Measurements from ENCODE around the gene SPATA6. TPM values are rescaled to one million over a fixed set of nuclear protein-coding genes. Genes with fewer than 3 reads are reported as not detected.

SPATA6 gene
- total RNA-seq, 1 donor from 2014 or later: 4.6 TPM

- no peak for DNase-seq (ENCODE audit: low read depth)
- TF ChIP-seq, protein P1, sequence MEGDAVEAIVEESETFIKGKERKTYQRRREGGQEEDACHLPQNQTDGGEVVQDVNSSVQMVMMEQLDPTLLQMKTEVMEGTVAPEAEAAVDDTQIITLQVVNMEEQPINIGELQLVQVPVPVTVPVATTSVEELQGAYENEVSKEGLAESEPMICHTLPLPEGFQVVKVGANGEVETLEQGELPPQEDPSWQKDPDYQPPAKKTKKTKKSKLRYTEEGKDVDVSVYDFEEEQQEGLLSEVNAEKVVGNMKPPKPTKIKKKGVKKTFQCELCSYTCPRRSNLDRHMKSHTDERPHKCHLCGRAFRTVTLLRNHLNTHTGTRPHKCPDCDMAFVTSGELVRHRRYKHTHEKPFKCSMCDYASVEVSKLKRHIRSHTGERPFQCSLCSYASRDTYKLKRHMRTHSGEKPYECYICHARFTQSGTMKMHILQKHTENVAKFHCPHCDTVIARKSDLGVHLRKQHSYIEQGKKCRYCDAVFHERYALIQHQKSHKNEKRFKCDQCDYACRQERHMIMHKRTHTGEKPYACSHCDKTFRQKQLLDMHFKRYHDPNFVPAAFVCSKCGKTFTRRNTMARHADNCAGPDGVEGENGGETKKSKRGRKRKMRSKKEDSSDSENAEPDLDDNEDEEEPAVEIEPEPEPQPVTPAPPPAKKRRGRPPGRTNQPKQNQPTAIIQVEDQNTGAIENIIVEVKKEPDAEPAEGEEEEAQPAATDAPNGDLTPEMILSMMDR (IDR thresholded peaks at IDR 0.05; ENCODE audit: insufficient read depth, low read length, poor library complexity, severe bottlenecking): no peak
- H3K27me3 ChIP-seq (ENCODE audit: control insufficient read depth, insufficient read depth, low read length): no peaks in the 10 kb centered on the region
- no peak overlapping the region for H3K4me3 ChIP-seq (ENCODE audit: low read depth, low read length)
- H3K36me3 ChIP-seq (ENCODE audit: control insufficient read depth, insufficient read depth, low read length): no peaks in the 10 kb centered on the region
Observed at GRCh38 chr1:48266576-48266975, 205.4 kb downstream of the SPATA6 start.

DNA sequence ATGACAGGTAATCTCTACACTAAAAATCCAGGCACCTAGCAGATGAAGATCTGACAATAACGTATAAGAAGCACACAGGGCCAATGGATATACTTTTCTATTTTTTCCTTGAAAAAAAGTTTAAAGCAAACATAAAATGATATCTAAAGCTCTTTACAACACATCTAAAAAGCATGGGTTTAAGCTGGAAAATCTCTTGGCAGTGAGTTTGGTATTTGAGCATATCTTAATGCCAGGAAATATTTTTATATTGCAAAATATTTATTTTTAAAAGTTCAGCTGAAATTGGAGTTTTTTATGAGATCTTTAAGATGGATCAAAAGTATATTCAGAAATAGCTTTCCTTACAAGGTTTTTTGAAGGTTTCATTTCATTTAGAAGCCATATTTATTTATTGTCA is 209.0 kb downstream of the SPATA6 start:
- no peak for DNase-seq (ENCODE audit: low read depth)
- Histone ChIP-seq H3K4me3 (ENCODE audit: low read depth, low read length) (no peak overlapping the region), H3K36me3 (ENCODE audit: control insufficient read depth, insufficient read depth, low read length) (no peaks in the 10 kb centered on the region), H3K27me3 (ENCODE audit: control insufficient read depth, insufficient read depth, low read length) (no peaks in the 10 kb centered on the region)
- TF ChIP-seq, protein P1 (IDR thresholded peaks at IDR 0.05; ENCODE audit: insufficient read depth, low read length, poor library complexity, severe bottlenecking): no peak

- Histone ChIP-seq H3K4me3 (ENCODE audit: low read depth, low read length) (no peak overlapping the region), H3K36me3 (ENCODE audit: control insufficient read depth, insufficient read depth, low read length) (no peaks in the 10 kb centered on the region), H3K27me3 (ENCODE audit: control insufficient read depth, insufficient read depth, low read length) (no peaks in the 10 kb centered on the region)
- TF ChIP-seq, protein P1 (IDR thresholded peaks at IDR 0.05; ENCODE audit: insufficient read depth, low read length, poor library complexity, severe bottlenecking): no peak
- no peak for DNase-seq (ENCODE audit: low read depth)
Observed at GRCh38 chr1:48261881-48262400, 210.1 kb downstream of the SPATA6 start.

DNA sequence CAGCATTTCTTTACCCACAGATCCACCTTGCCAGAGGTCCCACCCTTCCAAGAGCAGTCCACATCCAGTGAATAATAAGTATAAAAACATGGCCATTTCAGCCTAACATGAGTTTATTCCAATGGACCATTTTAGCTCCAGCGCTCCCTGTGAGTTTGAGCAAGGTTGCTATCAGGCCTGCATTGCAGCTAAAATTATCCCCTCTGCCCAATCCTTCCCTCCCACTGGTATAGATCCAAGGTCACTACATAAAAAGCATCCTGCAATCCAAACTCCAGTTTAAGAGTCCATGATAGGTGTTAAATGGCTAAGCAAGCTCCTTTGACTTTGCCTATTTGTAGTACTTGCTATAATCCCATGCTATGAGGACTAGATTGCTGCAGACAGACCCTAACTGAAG is 213.9 kb downstream of the SPATA6 start:
- Histone ChIP-seq H3K4me3 (ENCODE audit: low read depth, low read length) (no peak overlapping the region), H3K27me3 (ENCODE audit: control insufficient read depth, insufficient read depth, low read length) (no peaks in the 10 kb centered on the region), H3K36me3 (ENCODE audit: control insufficient read depth, insufficient read depth, low read length) (no peaks in the 10 kb centered on the region)
- DNase-seq (ENCODE audit: low read depth): no peak
- TF ChIP-seq, protein P1 (IDR thresholded peaks at IDR 0.05; ENCODE audit: insufficient read depth, low read length, poor library complexity, severe bottlenecking): no peak

GRCh38 chr1:48254254-48254653 is 217.8 kb downstream of the SPATA6 start:
- H3K36me3 ChIP-seq (ENCODE audit: control insufficient read depth, insufficient read depth, low read length): no peaks in the 10 kb centered on the region
- no peak overlapping the region for H3K4me3 ChIP-seq (ENCODE audit: low read depth, low read length)
- no peak for DNase-seq (ENCODE audit: low read depth)
- TF ChIP-seq, protein P1 (IDR thresholded peaks at IDR 0.05; ENCODE audit: insufficient read depth, low read length, poor library complexity, severe bottlenecking): no peak
- H3K27me3 ChIP-seq (ENCODE audit: control insufficient read depth, insufficient read depth, low read length): no peaks in the 10 kb centered on the region

DNA sequence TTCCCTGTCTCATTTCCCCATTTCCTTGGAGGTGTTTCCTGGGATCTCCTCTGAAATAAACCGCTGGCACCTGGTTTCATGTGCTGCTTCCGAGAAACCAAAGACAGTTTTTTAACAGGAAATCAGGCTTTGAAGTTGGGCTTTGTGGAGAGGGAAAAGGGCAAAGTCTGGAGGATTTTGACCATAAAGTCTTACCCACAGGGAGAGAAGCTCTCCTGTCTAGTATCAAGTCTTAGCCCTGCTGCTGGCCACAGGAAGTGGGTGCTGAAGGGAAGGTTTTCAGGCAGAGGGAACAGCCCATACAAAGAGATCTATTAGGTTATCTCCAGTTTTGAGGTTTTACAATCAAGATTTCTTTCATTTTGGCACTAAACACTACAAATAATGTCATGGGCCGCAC is 220.2 kb downstream of the SPATA6 start:
- TF ChIP-seq, protein P1 (IDR thresholded peaks at IDR 0.05; ENCODE audit: insufficient read depth, low read length, poor library complexity, severe bottlenecking): no peak
- Histone ChIP-seq H3K36me3 (ENCODE audit: control insufficient read depth, insufficient read depth, low read length) (no peaks in the 10 kb centered on the region), H3K4me3 (ENCODE audit: low read depth, low read length) (no peak overlapping the region), H3K27me3 (ENCODE audit: control insufficient read depth, insufficient read depth, low read length) (peaks cover 2% of the 10 kb centered on the region)
- DNase-seq (ENCODE audit: low read depth): no peak

Data from kidney epithelial cell (primary cell).